TTC549 (cell line): ENCODE measurements around the gene DHRS4L2.
"Not testable (repeated sequence)": the region's sequence is repeated elsewhere in the genome, so short reads cannot be mapped to it uniquely, and the experiment has no call there.

Source experiments
- FAIRE-seq: peaks from 2 replicates; lab custom pipeline; 2012; peaks lifted over from hg19 to GRCh38; lab: Jason Lieb, UNC

The DHRS4L2 gene

DNA sequence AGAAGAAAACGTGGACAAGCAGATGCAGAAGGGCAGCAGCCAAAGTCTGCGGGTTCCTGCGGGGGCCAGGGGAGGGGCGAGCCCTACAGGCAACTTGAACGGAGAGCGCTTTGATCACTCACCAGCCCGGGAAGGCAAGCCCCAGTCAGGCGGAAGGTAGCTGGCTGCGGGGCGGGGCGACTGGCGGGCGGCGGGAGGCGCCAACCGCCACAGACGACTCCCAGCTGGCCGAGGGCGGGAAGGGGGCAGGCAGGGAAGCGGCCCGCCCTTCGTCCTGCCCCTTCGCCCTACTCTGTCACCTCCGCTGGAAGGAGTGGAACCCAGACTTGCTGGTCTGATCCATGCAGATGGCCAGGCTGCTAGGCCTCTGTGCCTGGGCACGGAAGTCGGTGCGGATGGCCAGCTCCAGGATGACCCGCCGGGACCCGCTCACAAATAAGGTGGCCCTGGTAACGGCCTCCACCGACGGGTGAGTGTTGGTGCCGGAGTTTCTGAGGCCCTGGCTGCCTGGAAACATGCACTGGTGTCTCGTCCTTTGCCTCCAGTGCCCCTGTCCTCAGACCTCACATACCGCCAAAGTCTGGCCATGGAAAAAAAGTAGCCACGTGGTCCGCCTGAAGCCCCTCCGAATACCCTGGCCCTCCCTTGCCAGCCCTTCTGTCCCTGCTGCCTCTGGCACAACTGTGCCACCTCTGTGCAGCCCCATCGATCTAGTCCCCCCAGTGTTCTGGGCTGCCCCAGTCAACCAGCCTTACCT lies at the start of gene DHRS4L2:
Gene DHRS4L2 (plus strand): TSS at position 323 of the 757 bp plus-strand sequence. CDS start 19 bp downstream, at position 342.
- not testable (repeated sequence) for FAIRE-seq

- FAIRE-seq: no peak
Observed at GRCh38 chr14:23939607-23940326, 49.0 kb upstream of the DHRS4L2 start.

DNA sequence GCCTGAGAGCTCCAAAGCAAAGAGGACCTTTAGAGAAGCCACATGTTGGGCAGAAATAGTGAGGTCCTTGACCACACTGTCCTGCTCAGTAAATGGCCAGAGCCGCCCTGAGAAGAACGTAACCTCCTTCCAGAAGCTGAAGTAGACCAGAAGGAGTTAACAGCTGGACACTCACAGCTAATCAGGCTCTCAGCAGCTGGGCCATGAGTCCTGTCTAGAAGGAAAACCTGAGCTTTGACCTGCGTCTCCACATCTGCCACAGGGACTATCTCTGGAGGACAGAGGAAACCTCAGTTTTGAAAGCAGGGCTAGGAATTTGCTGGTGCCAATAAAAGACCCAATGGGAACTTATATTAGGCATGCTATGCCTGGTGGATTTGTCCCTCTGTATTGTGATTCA lies 47.5 kb upstream of the DHRS4L2 start:
- no peak for FAIRE-seq

- no peak for FAIRE-seq
Observed at GRCh38 chr14:23941669-23942068, 47.1 kb upstream of the DHRS4L2 start.

DNA sequence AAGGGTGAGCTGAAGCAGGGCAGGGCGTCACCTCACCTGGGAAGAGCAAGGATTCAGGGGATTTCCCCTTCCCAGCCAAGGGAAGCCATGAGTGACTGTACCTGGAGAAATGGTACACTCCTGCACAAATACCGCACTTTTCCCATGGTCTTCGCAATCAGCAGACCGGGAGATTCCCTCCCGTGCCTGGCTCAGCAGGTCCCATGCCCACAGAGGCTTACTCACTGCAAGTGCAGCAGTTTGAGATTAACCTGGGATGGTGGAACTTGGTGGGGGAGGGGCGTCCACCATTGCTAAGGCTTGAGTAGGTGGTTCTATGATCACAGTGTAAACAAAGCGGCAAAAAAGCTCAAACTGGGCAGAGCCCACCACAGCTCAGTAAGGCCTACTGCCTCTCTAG lies 46.1 kb upstream of the DHRS4L2 start:
- FAIRE-seq: no peak

GRCh38 chr14:23949069-23949468 lies 39.7 kb upstream of the DHRS4L2 start:
- not testable (repeated sequence) for FAIRE-seq

DNA sequence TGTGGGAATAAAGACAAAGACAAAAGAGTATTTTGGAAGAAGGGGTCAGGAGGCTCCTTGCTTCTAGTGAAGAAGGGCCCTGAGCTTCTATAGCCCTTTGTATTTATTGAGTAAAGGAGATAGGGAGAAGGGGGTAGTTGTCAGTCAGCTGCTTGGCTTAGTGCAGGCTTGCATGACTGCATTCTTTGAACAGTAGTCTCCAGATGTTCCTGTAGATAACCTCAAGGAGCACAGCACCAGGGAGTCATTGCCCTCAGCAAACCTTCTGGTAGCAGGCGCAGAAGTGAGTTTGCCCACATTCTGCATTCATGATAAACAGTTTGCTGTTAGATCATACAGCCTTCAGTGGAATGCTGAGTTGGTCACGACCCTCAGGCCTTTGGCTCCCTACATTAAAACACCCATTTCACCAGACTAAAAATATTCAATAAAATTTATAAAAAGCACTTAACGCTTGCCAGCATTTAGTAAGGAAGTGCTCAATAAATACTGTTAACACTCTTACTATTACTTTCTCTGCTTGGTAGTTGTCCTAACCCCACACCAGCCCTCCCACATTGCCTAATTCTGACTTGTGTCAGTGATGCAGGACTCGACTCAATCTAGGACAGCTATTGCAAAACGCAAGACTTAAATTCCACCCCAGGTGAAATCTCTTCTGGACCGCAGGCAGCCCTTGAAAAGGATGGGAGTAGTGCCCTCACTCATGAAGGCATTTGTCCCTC lies 38.2 kb upstream of the DHRS4L2 start:
- FAIRE-seq: no peak

DNA sequence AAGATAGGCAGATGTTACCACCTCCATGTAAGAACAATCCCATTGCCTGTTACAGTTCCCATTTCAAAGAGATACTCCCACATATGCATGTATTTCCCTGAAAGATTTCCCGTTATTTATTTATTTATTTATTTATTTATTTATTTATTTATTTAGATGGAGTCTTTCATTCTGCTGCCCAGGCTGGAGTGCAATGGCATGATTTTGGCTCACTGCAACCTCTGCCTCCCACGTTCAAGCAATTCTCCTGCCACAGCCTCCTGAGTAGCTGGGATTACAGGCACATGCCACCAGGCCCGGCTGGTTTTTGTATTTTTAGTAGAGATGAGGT lies 37.6 kb upstream of the DHRS4L2 start:
- FAIRE-seq: not testable (repeated sequence)

GRCh38 chr14:23951590-23952201 lies 37.0 kb upstream of the DHRS4L2 start:
- FAIRE-seq: no peak

GRCh38 chr14:23953116-23953463 lies 35.6 kb upstream of the DHRS4L2 start:
- FAIRE-seq: not testable (repeated sequence)

GRCh38 chr14:23953464-23954278 lies 35.1 kb upstream of the DHRS4L2 start, which contains the start of gene DHRS4:
Gene DHRS4, plus strand, starts transcription at chr14:23953770. Its CDS starts 19 bp downstream, at chr14:23953789.
- FAIRE-seq: no peak

GRCh38 chr14:23954279-23954614 lies 34.5 kb upstream of the DHRS4L2 start:
- not testable (repeated sequence) for FAIRE-seq

GRCh38 chr14:23954965-23955364 lies 33.8 kb upstream of the DHRS4L2 start:
- not testable (repeated sequence) for FAIRE-seq

DNA sequence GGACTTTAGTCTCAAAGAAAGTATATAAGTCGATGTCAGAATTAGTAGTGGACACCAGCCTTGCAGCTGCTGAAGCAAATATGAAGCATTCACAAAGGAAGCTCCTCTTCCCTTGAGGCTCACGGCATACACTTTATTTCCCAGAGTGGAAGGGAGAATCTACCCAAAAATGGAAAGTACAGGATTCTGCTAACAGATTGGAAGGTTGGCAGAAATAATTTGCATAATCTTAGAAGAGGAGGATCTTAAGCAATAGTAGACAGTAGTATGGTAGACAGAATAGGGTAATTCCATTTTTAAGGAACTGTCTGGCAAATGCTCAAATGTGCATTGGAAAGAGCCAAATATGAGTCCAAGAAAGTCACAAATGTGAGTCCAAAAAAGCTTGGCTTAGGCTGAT lies 32.9 kb upstream of the DHRS4L2 start:
- FAIRE-seq: not testable (repeated sequence)

DNA sequence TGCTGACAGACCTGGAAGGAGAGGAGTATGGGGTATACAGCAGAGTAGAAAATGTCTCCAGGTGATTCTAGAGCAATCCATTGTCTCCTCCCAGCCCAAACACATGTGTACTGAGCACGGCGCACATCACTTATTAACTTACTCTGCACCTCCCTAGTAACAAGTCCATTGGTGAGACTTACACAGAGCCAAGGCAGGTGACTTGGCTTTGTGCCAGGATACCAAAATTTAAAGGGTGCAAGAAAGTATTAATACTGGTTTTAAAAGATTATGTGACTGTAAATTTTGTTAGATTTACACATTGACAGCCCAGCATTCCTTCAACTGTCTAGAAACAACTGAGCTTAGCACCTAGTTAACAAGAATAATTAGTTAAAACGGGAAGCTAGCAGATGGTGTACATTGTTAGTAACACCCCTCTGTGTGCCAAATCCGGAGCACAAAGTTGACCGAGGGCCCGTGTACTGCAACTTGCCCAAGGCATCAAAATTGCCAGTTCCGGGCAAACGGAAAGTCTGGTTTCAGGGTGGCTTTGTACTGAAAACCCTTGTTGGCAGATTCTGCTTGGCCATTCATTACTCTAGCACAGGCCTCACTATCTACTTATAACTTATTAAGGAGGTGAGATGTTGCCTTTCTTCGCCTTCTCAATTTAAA lies 30.7 kb upstream of the DHRS4L2 start:
- not testable (repeated sequence) for FAIRE-seq

DNA sequence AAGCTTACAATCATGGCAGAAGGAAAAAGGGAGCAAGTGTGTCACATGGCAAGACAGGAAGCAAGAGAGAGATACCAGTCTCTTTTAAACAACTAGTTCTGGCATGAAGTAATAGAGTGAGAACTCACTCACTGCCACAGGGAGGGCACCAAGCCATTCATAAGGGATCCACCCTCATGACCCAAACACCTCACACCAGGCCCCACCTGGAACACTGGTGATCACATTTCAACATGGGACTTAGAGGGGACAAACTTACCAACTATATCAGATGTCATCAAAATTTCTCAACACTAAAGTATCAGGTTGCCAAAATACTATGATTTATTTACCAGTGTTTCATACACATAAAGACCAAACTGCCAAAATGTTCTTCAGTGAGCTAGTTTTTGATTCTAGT lies 27.8 kb upstream of the DHRS4L2 start:
- FAIRE-seq: not testable (repeated sequence)

DNA sequence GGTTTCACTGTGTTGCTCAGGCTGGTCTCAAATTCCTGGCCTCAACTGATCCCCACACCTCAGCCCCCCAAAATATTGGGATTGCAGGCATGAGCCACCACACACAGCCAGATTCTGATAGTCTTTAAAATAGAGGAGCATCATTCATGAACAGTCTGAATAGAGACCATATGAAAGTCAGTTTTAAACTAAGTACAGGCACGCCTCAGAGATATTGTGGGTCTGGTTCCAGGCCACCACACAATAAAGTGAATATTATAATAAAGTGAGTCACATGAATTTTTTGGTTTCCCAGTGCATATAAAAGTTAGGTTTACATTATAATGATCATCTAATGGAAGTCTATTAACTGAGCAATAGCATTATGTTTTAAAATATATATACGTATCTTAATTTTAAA lies 27.0 kb upstream of the DHRS4L2 start:
- FAIRE-seq: not testable (repeated sequence)

GRCh38 chr14:23969130-23969480 lies 19.6 kb upstream of the DHRS4L2 start:
- FAIRE-seq: not testable (repeated sequence)

DNA sequence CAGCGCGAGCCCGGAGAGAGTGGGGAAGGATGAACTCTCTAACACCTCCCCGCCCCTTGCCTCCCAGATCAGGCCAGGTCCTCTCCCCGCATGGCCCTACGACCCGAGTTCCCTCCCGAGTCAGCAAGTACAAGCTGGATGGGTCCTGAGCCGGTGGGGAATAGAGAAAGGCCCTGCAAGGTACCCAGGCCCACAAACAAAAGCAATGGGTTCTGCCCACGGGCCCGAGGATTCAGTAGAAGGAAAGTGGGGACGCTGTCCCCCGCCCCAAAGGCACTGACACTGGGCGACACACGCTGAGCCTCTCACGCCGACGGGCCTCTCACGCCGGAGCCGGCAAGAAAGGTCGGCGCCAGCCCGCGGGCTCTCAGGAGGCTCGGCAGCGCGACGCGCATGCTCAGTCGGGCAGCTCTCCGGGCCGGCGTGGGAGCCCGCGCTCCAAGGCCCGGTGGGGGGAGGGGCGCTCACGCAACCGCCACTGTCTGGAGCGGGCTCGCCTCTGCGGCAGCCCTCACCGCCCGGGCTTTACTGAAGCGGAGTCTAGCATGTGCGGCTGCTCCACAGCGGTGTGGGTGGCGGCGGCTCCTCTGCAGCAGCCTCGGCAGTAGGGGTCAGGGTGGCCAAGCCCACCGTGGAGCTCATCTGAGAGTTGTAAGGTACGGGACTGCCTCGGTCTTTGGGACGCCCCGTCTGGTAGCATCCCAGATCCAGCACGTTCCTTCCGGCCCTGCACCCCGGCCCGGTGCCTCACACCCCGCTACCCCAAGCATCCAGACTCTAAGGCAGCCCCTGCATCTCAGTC lies 19.0 kb upstream of the DHRS4L2 start:
- FAIRE-seq: not testable (repeated sequence)

DNA sequence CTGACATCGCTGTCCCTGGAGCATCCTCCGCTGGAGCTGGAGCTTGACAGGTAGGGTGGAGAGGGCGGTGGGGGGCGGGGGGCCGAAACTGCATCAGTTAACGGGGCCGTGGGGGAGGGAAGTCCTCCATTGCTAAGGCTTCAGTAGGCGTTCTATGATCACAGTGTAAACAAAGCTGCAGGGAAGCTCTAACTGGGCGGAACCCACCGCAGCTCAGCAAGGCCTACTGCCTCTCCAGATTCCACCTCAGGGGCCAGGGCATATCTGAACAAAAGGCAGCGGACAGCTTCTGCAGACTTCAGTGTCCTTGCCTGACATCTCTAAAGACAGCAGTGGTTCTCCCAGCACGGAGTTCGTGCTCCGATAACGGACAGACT lies 18.5 kb upstream of the DHRS4L2 start:
- FAIRE-seq: not testable (repeated sequence)

GRCh38 chr14:23973178-23973577 lies 15.6 kb upstream of the DHRS4L2 start:
- not testable (repeated sequence) for FAIRE-seq
